CD14-positive monocyte (primary cell): ENCODE measurements around the gene EPG5. TPM values are rescaled to one million over a fixed set of nuclear protein-coding genes. Genes with fewer than 3 reads are reported as not detected.

ENCODE experiments used
- DNase-seq, 3 donors: peaks; one replicate each; pipeline ENCODE4 v3.0.0-alpha.2; 2011 to 2022
- H2AFZ ChIP-seq: 2 replicates; pipeline ENCODE4 v1.6.0; 2012; ENCODE audit warnings: mild to moderate bottlenecking, low read depth, low read length, inconsistent platforms; ENCODE audit not compliant: insufficient read depth, poor library complexity, severe bottlenecking
- H3K27ac ChIP-seq, 2 donors: 1 replicate in 1 of 2; 2 replicates in 1 of 2; pipeline ENCODE4 v1.5.1; 2012 to 2013; ENCODE audit warnings: low read length in 2 of 2, control low read depth in 1 of 2, inconsistent platforms in 1 of 2, low read depth in 1 of 2, mild to moderate bottlenecking in 1 of 2
- H3K27me3 ChIP-seq, 2 donors: one replicate each; pipeline versions ENCODE4 v1.6.0 to v1.6.1; 2011 to 2013; ENCODE audit warnings: low read length in 2 of 2; ENCODE audit not compliant: control insufficient read depth in 2 of 2, insufficient read depth in 2 of 2
- H3K36me3 ChIP-seq, 2 donors: replicated peaks in 1 of 2; 1 replicate in 1 of 2; 2 replicates in 1 of 2; pipeline versions ENCODE4 v1.5.1 to v1.6.1; 2012 to 2013; ENCODE audit warnings: low read length in 2 of 2, control low read depth in 1 of 2, inconsistent platforms in 1 of 2, mild to moderate bottlenecking in 1 of 2; ENCODE audit not compliant: insufficient read depth in 2 of 2, control insufficient read depth in 1 of 2
- H3K4me1 ChIP-seq, 2 donors: 1 replicate in 1 of 2; 2 replicates in 1 of 2; pipeline versions ENCODE4 v1.5.1 to v1.6.1; 2012 to 2013; ENCODE audit warnings: low read length in 2 of 2, control low read depth in 1 of 2, inconsistent platforms in 1 of 2, mild to moderate bottlenecking in 1 of 2, moderate library complexity in 1 of 2; ENCODE audit not compliant: insufficient read depth in 2 of 2, control insufficient read depth in 1 of 2
- H3K4me2 ChIP-seq: replicated peaks from 2 replicates; pipeline ENCODE3; 2012; ENCODE audit warnings: low read length, moderate library complexity, mild to moderate bottlenecking; ENCODE audit not compliant: poor library complexity, severe bottlenecking; ENCODE audit errors: extremely low read depth
- H3K4me3 ChIP-seq, 3 experiments: fragments of 200-600 bp in 1 of 3; sonication (generic) in 1 of 3; replicated peaks in 1 of 3; 1 replicate in 2 of 3; 2 replicates in 1 of 3; pipeline ENCODE4 v1.5.1; 2011 to 2013; ENCODE audit warnings: low read length in 3 of 3, mild to moderate bottlenecking in 3 of 3, control low read depth in 2 of 3, low read depth in 2 of 3, inconsistent platforms in 1 of 3, moderate library complexity in 1 of 3
- H3K79me2 ChIP-seq: 2 replicates; pipeline ENCODE4 v1.6.0; 2012; ENCODE audit warnings: mild to moderate bottlenecking, control low read depth, inconsistent platforms, low read length, moderate library complexity; ENCODE audit not compliant: insufficient read depth
- H3K9ac ChIP-seq: 2 replicates; pipeline ENCODE4 v1.6.0; 2017; ENCODE audit warnings: low read length, mild to moderate bottlenecking; ENCODE audit not compliant: insufficient read depth, poor library complexity, severe bottlenecking
- H3K9me3 ChIP-seq, 2 donors: replicated peaks in 1 of 2; 1 replicate in 1 of 2; 2 replicates in 1 of 2; pipeline versions ENCODE4 v1.5.1 to v1.6.1; 2012 to 2013; ENCODE audit warnings: low read length in 2 of 2, control low read depth in 1 of 2; ENCODE audit not compliant: control insufficient read depth in 1 of 2, insufficient read depth in 1 of 2
- H4K20me1 ChIP-seq: 2 replicates; pipeline ENCODE4 v1.6.0; 2012; ENCODE audit warnings: mild to moderate bottlenecking, low read length, control low read depth, moderate library complexity; ENCODE audit not compliant: insufficient read depth
- H3K27ac Mint-ChIP-seq, 7 donors: one replicate each; pipeline ENCODE4 v1.8.0; 2020; ENCODE audit warnings: mild to moderate bottlenecking in 7 of 7, mixed read lengths in 7 of 7, moderate library complexity in 6 of 7, inconsistent platforms in 2 of 7
- H3K27me3 Mint-ChIP-seq, 3 donors: one replicate each; pipeline ENCODE4 v1.8.0; 2021 to 2022; ENCODE audit warnings: low read depth in 3 of 3, mild to moderate bottlenecking in 3 of 3, mixed read lengths in 3 of 3, moderate library complexity in 3 of 3, inconsistent platforms in 1 of 3
- H3K36me3 Mint-ChIP-seq, 2 donors: one replicate each; pipeline ENCODE4 v1.8.0; 2020; ENCODE audit warnings: mixed read lengths in 2 of 2, inconsistent platforms in 1 of 2, mild to moderate bottlenecking in 1 of 2
- H3K4me1 Mint-ChIP-seq: one replicate; pipeline ENCODE4 v1.8.0; 2020; ENCODE audit warnings: mild to moderate bottlenecking, mixed read lengths
- H3K4me3 Mint-ChIP-seq, 2 donors: one replicate each; pipeline ENCODE4 v1.8.0; 2020; ENCODE audit warnings: mild to moderate bottlenecking in 2 of 2, mixed read lengths in 2 of 2, moderate library complexity in 1 of 2
- H3K9me3 Mint-ChIP-seq, 7 donors: one replicate each; pipeline ENCODE4 v1.8.0; 2020 to 2022; ENCODE audit warnings: mixed read lengths in 7 of 7, mild to moderate bottlenecking in 6 of 7, moderate library complexity in 6 of 7, inconsistent platforms in 2 of 7
- CTCF ChIP-seq: fragments of 200-600 bp; IDR thresholded peaks from one replicate; pipeline ENCODE4 v1.8.0; 2022; ENCODE audit warnings: antibody characterized with exemption, mild to moderate bottlenecking
- WGBS: methylation state at CpG from one replicate; pipeline ENCODE4 v1.1.5; 2013; ENCODE audit warnings: missing lambda C conversion rate; ENCODE audit not compliant: insufficient coverage; 5-methylcytosine and 5-hydroxymethylcytosine counted together
- intact Hi-C, 2 donors: fragments of 100-400 bp; cut with micrococcal nuclease; formaldehyde crosslinking; loops; one replicate each; pipeline versions ENCODE4 v1.15.0 to v1.15.1; 2023
- polyA plus RNA-seq, 3 donors: library from polyadenylated mRNA; depleted of rRNA in 1 of 3; unstranded in 2 of 3; stranded (reverse) in 1 of 3; fragments of 300-500 nt in 2 of 3; fragments of >200 nt in 1 of 3; fragmentation: Illumina TruSeq in 2 of 3; gene quantifications; 1 replicate in 2 of 3; 2 replicates in 1 of 3; pipeline ENCODE4 v1.2.3, GENCODE V29; 2012 to 2021

EPG5 gene
- polyA plus RNA-seq, 3 donors = 1.3 to 15.9 (median 1.4) TPM

- Mint-ChIP-seq H3K4me3 (no peak overlapping the region), H3K9me3 (no peaks in the 10 kb centered on the region), H3K36me3 (peaks cover 37 to 40% of the 10 kb centered on the region in 2 donors), H3K27ac (no peak overlapping the region), H3K27me3 (peaks cover 0 to 2% (median 2%) of the 10 kb centered on the region in 3 donors), H3K4me1 (peaks cover 3% of the 10 kb centered on the region)
- H3K4me2 ChIP-seq = no peak overlapping the region
- intact Hi-C loops = no loop called here
- peaks cover 18 to 36% of the 10 kb centered on the region in 2 donors for H3K36me3 ChIP-seq
- no peaks in the 10 kb centered on the region for H4K20me1 ChIP-seq
- no peaks in the 10 kb centered on the region for H3K9me3 ChIP-seq
- no CpG with 5 or more reads among the region's 3 CpGs for WGBS
- no peak for DNase-seq
- no peak overlapping the region for H3K27ac ChIP-seq
- no peaks in the 10 kb centered on the region for H3K79me2 ChIP-seq
- no peak overlapping the region for H3K4me3 ChIP-seq
- H3K27me3 ChIP-seq = no peaks in the 10 kb centered on the region
- H3K4me1 ChIP-seq = peaks cover 0 to 6% of the 10 kb centered on the region in 2 donors
- no peak overlapping the region for H2AFZ ChIP-seq
- no peak overlapping the region for H3K9ac ChIP-seq
- no peak for TF ChIP-seq CTCF
Measured at GRCh38 chr18:45847119-45847518, 120.0 kb downstream of the EPG5 start.

GRCh38 chr18:45845410-45845809, 121.7 kb downstream of the EPG5 start:
- Mint-ChIP-seq H3K4me3 (no peak overlapping the region), H3K27ac (no peak overlapping the region), H3K9me3 (no peaks in the 10 kb centered on the region), H3K27me3 (peaks cover under 1 to 3% (median 2%) of the 10 kb centered on the region in 3 donors), H3K36me3 (peaks cover 25 to 26% of the 10 kb centered on the region in 2 donors), H3K4me1 (peaks cover 5% of the 10 kb centered on the region)
- Histone ChIP-seq H3K9ac (no peak overlapping the region), H3K27ac (no peak overlapping the region), H3K9me3 (no peaks in the 10 kb centered on the region), H4K20me1 (no peaks in the 10 kb centered on the region), H3K79me2 (no peaks in the 10 kb centered on the region), H3K36me3 (peaks cover 10 to 21% of the 10 kb centered on the region in 2 donors), H2AFZ (no peak overlapping the region), H3K27me3 (no peaks in the 10 kb centered on the region), H3K4me3 (no peak overlapping the region), H3K4me2 (no peak overlapping the region), H3K4me1 (peaks cover 0 to 6% of the 10 kb centered on the region in 2 donors)
- DNase-seq = no peak
- 96% methylated on average over 8 of the region's 8 CpGs for WGBS
- TF ChIP-seq CTCF = no peak
- intact Hi-C loops = no loop called here
